ENCODE measurements around the gene C19orf73. TPM values are rescaled to one million over a fixed set of nuclear protein-coding genes. Genes with fewer than 3 reads are reported as not detected.

Gene C19orf73
- total RNA-seq, 1 donor from 2014 or later: 1.8 TPM

- peaks cover 10% of the 10 kb centered on the region for H3K4me1 Mint-ChIP-seq (ENCODE audit: unreplicated experiment)
- peaks cover 32% of the 10 kb centered on the region for H3K36me3 Mint-ChIP-seq (ENCODE audit: unreplicated experiment)
- no peaks in the 10 kb centered on the region for H3K27me3 Mint-ChIP-seq (ENCODE audit: unreplicated experiment)
- DNase-seq (ENCODE audit: extremely low spot score, unreplicated experiment): no peak
- peak overlapping the region; percentile 67 for H3K27ac Mint-ChIP-seq (ENCODE audit: unreplicated experiment)
- no peak for TF ChIP-seq CTCF (IDR thresholded peaks at IDR 0.05)
- H3K4me3 Mint-ChIP-seq (ENCODE audit: unreplicated experiment): no peak overlapping the region
- no peaks in the 10 kb centered on the region for H3K9me3 Mint-ChIP-seq (ENCODE audit: unreplicated experiment)
These were observed 9.9 kb downstream of the C19orf73 start for GRCh38 chr19:49109051-49109450.

- no peaks in the 10 kb centered on the region for H3K27me3 Mint-ChIP-seq (ENCODE audit: unreplicated experiment)
- peaks cover 32% of the 10 kb centered on the region for H3K36me3 Mint-ChIP-seq (ENCODE audit: unreplicated experiment)
These were observed 11.1 kb downstream of the C19orf73 start for GRCh38 chr19:49107625-49108459.

GRCh38 chr19:49106648-49107135 is 12.3 kb downstream of the C19orf73 start:
- no peak overlapping the region for H3K27ac Mint-ChIP-seq (ENCODE audit: unreplicated experiment)
- H3K27me3 Mint-ChIP-seq (ENCODE audit: unreplicated experiment): no peaks in the 10 kb centered on the region
- peaks cover 2% of the 10 kb centered on the region for H3K4me1 Mint-ChIP-seq (ENCODE audit: unreplicated experiment)
- peaks cover 36% of the 10 kb centered on the region for H3K36me3 Mint-ChIP-seq (ENCODE audit: unreplicated experiment)
- no peaks in the 10 kb centered on the region for H3K9me3 Mint-ChIP-seq (ENCODE audit: unreplicated experiment)
- no peak for DNase-seq (ENCODE audit: extremely low spot score, unreplicated experiment)
- peak; percentile 84 for TF ChIP-seq CTCF (IDR thresholded peaks at IDR 0.05)
- no peak overlapping the region for H3K4me3 Mint-ChIP-seq (ENCODE audit: unreplicated experiment)

More at GRCh38 chr19:49107625-49108459, 11.1 kb downstream of the C19orf73 start:
- no peak for TF ChIP-seq CTCF (IDR thresholded peaks at IDR 0.05)
- Mint-ChIP-seq H3K9me3 (ENCODE audit: unreplicated experiment) (no peaks in the 10 kb centered on the region), H3K4me3 (ENCODE audit: unreplicated experiment) (no peak overlapping the region), H3K27ac (ENCODE audit: unreplicated experiment) (no peak overlapping the region), H3K4me1 (ENCODE audit: unreplicated experiment) (peaks cover 3% of the 10 kb centered on the region)
- no peak for DNase-seq (ENCODE audit: extremely low spot score, unreplicated experiment)

GRCh38 chr19:49104229-49104864 is 14.6 kb downstream of the C19orf73 start:
- no peak overlapping the region for H3K4me3 Mint-ChIP-seq (ENCODE audit: unreplicated experiment)
- no peak for TF ChIP-seq CTCF (IDR thresholded peaks at IDR 0.05)
- H3K9me3 Mint-ChIP-seq (ENCODE audit: unreplicated experiment): no peaks in the 10 kb centered on the region
- no peak overlapping the region for H3K27ac Mint-ChIP-seq (ENCODE audit: unreplicated experiment)
- no peak for DNase-seq (ENCODE audit: extremely low spot score, unreplicated experiment)
- H3K36me3 Mint-ChIP-seq (ENCODE audit: unreplicated experiment): peaks cover 47% of the 10 kb centered on the region
- no peaks in the 10 kb centered on the region for H3K27me3 Mint-ChIP-seq (ENCODE audit: unreplicated experiment)
- H3K4me1 Mint-ChIP-seq (ENCODE audit: unreplicated experiment): no peaks in the 10 kb centered on the region
